SK-N-SH (cell line): ENCODE data around the gene APH1B. TPM values are rescaled to one million over a fixed set of nuclear protein-coding genes. Genes with fewer than 3 reads are reported as not detected.

ENCODE experiments used
- CTCF ChIA-PET: fragments of 300-600, 350-600 bp; formaldehyde crosslinking; extraction: SDS; loops from one replicate; lab custom pipeline; 2021; lab: Yijun Ruan, JAX
- POLR2A ChIA-PET: fragments of 350-600 bp; sonication (Branson Sonifier 250); formaldehyde crosslinking; extraction: SDS; loops from one replicate; lab custom pipeline; 2020; ENCODE audit warnings: antibody characterized with exemption, inconsistent platforms; lab: Yijun Ruan, JAX
- DNase-seq: peaks from one replicate; pipeline ENCODE4 v3.0.0; 2012
- H2AFZ ChIP-seq: fragments of 200-600 bp; sonication (generic); 2 replicates; pipeline ENCODE4 v1.8.1; 2016; ENCODE audit warnings: antibody characterized with exemption, mild to moderate bottlenecking, low read depth
- H3F3A ChIP-seq: fragments of 200-600 bp; sonication (generic); replicated peaks from 2 replicates; pipeline ENCODE3; 2016; ENCODE audit warnings: antibody characterized with exemption, mild to moderate bottlenecking; ENCODE audit not compliant: insufficient read depth
- H3K27ac ChIP-seq, 2 experiments: fragments of 200-500 bp in 1 of 2; fragments of 200-600 bp in 1 of 2; sonication (Bioruptor generic) in 1 of 2; sonication (generic), shearing (Covaris generic) in 1 of 2; 2 replicates each; pipeline versions ENCODE4 v1.5.1 to v1.6.1; 2014 to 2016; ENCODE audit warnings: low read depth in 2 of 2, inconsistent platforms in 1 of 2, low read length in 1 of 2, mild to moderate bottlenecking in 1 of 2, mixed read lengths in 1 of 2
- H3K27me3 ChIP-seq: fragments of 200-600 bp; sonication (generic), shearing (Covaris generic); 2 replicates; pipeline ENCODE4 v1.6.1; 2016; ENCODE audit warnings: mixed run types; ENCODE audit not compliant: insufficient read depth
- H3K36me3 ChIP-seq, 2 experiments: fragments of 200-500 bp in 1 of 2; fragments of 200-600 bp in 1 of 2; sonication (Bioruptor generic) in 1 of 2; sonication (generic) in 1 of 2; replicated peaks in 1 of 2; 2 replicates each; pipeline versions ENCODE3 to v1.5.1; 2014 to 2016; ENCODE audit warnings: low read length in 1 of 2, mild to moderate bottlenecking in 1 of 2; ENCODE audit not compliant: insufficient read depth in 2 of 2, control insufficient read depth in 1 of 2
- H3K4me1 ChIP-seq, 2 experiments: fragments of 200-500 bp in 1 of 2; fragments of 200-600 bp in 1 of 2; sonication (Bioruptor generic) in 1 of 2; sonication (generic), shearing (Covaris generic) in 1 of 2; 2 replicates each; pipeline versions ENCODE4 v1.5.1 to v1.6.1; 2014 to 2016; ENCODE audit warnings: low read depth in 1 of 2, low read length in 1 of 2, mixed run types in 1 of 2; ENCODE audit not compliant: insufficient read depth in 2 of 2, control insufficient read depth in 1 of 2
- H3K4me2 ChIP-seq: fragments of 200-600 bp; sonication (generic), shearing (Covaris generic); 2 replicates; pipeline ENCODE4 v1.6.1; 2017; ENCODE audit warnings: mixed run types
- H3K4me3 ChIP-seq, 2 experiments: fragments of 200-500 bp in 1 of 2; fragments of 200-600 bp in 1 of 2; sonication (Bioruptor generic) in 1 of 2; sonication (generic), shearing (Covaris generic) in 1 of 2; 2 replicates each; pipeline versions ENCODE4 v1.5.1 to v1.8.1; 2014 to 2016; ENCODE audit warnings: low read depth in 2 of 2, inconsistent platforms in 1 of 2, low read length in 1 of 2, mild to moderate bottlenecking in 1 of 2, mixed read lengths in 1 of 2, moderate library complexity in 1 of 2
- H3K79me2 ChIP-seq: fragments of 200-600 bp; sonication (generic); 2 replicates; pipeline ENCODE4 v1.8.1; 2017; ENCODE audit warnings: mild to moderate bottlenecking; ENCODE audit not compliant: insufficient read depth
- H3K9ac ChIP-seq: fragments of 200-600 bp; sonication (generic); 2 replicates; pipeline ENCODE4 v1.6.1; 2017; ENCODE audit warnings: mixed run types
- H3K9me2 ChIP-seq: fragments of 200-600 bp; sonication (generic); 2 replicates; pipeline ENCODE4 v1.6.1; 2017; ENCODE audit warnings: mixed run types
- H3K9me3 ChIP-seq: fragments of 200-600 bp; sonication (generic); 2 replicates; pipeline ENCODE4 v1.6.1; 2017; ENCODE audit warnings: mixed run types, mild to moderate bottlenecking, moderate library complexity
- H4K20me1 ChIP-seq: fragments of 200-600 bp; sonication (generic); 2 replicates; pipeline ENCODE4 v1.6.1; 2017; ENCODE audit warnings: mild to moderate bottlenecking, mixed run types; ENCODE audit not compliant: insufficient read depth
- FOSL2 ChIP-seq: IDR thresholded peaks from 2 replicates; pipeline ENCODE4 v1.4.0; 2012; ENCODE audit warnings: low read depth, mild to moderate bottlenecking, moderate library complexity, borderline replicate concordance
- FOXJ3 ChIP-seq: sonication (generic); formaldehyde crosslinking; IDR thresholded peaks from 2 replicates; pipeline ENCODE4 v1.5.1; 2020; ENCODE audit warnings: mild to moderate bottlenecking, missing genetic modification reagents
- GATA2 ChIP-seq: sonication (generic); formaldehyde crosslinking; IDR thresholded peaks from 2 replicates; pipeline ENCODE4 v1.5.0; 2020; ENCODE audit warnings: mild to moderate bottlenecking, missing genetic modification reagents
- JUND ChIP-seq: IDR thresholded peaks from 2 replicates; pipeline ENCODE4 v1.4.0; 2012
- MEF2A ChIP-seq: IDR thresholded peaks from 2 replicates; pipeline ENCODE4 v1.4.0; 2012; ENCODE audit warnings: low read depth, borderline replicate concordance
- MXI1 ChIP-seq: IDR thresholded peaks from 2 replicates; pipeline ENCODE4 v1.6.1; 2012; ENCODE audit warnings: mild to moderate bottlenecking, low read depth, low read length, improper control_type of control experiment
- POLR2AphosphoS5 ChIP-seq: IDR thresholded peaks from 2 replicates; pipeline ENCODE4 v1.6.1; 2012; ENCODE audit warnings: low read depth, low read length
- RAD21 ChIP-seq: IDR thresholded peaks from 2 replicates; pipeline ENCODE4 v1.6.1; 2012; ENCODE audit warnings: mild to moderate bottlenecking, low read length
- RCOR1 ChIP-seq: fragments of 150-350 bp; IDR thresholded peaks from 2 replicates; pipeline ENCODE4 v1.6.1; 2017; ENCODE audit warnings: antibody characterized with exemption, low read length
- RFX5 ChIP-seq: IDR thresholded peaks from 2 replicates; pipeline ENCODE4 v1.6.1; 2012; ENCODE audit warnings: mild to moderate bottlenecking, improper control_type of control experiment, low read length
- SIN3A ChIP-seq: IDR thresholded peaks from 2 replicates; pipeline ENCODE4 v1.6.1; 2012; ENCODE audit warnings: low read depth, mild to moderate bottlenecking, low read length, moderate library complexity, borderline replicate concordance
- SMC3 ChIP-seq: IDR thresholded peaks from 2 replicates; pipeline ENCODE4 v1.6.1; 2012; ENCODE audit warnings: low read depth, low read length, improper control_type of control experiment
- TAF1 ChIP-seq: IDR thresholded peaks from 2 replicates; pipeline ENCODE4 v1.6.1; 2012; ENCODE audit warnings: low read depth, mild to moderate bottlenecking, low read length, moderate library complexity, borderline replicate concordance
- YY1 ChIP-seq: IDR thresholded peaks from 2 replicates; pipeline ENCODE4 v1.4.0; 2012; ENCODE audit warnings: low read depth, mild to moderate bottlenecking
- WGBS: methylation state at CpG from one replicate; pipeline ENCODE4 v1.1.6; 2017; ENCODE audit warnings: low lambda C conversion rate; 5-methylcytosine and 5-hydroxymethylcytosine counted together
- polyA plus RNA-seq, 3 experiments: library from polyadenylated mRNA; depleted of rRNA; stranded (reverse); fragments of >200 nt; gene quantifications; 2 replicates each; pipeline ENCODE4 v1.2.3, GENCODE V29; 2012
- TF ChIP-seq, protein P1 (sequence below): IDR thresholded peaks from 2 replicates; pipeline ENCODE4 v1.4.0; 2012; ENCODE audit warnings: low read depth
- TF ChIP-seq, protein P2 (sequence below): fragments of 150-350 bp; IDR thresholded peaks from 2 replicates; pipeline ENCODE4 v1.6.1; 2017; ENCODE audit warnings: antibody characterized with exemption, low read length, low read depth, borderline replicate concordance
- TF ChIP-seq, protein P3 (sequence below): IDR thresholded peaks from 2 replicates; pipeline ENCODE4 v1.4.0; 2012; ENCODE audit warnings: low read depth, borderline replicate concordance
- TF ChIP-seq, protein P4 (sequence below): fragments of 150-350 bp; IDR thresholded peaks from 2 replicates; pipeline ENCODE4 v1.6.1; 2016; ENCODE audit warnings: mild to moderate bottlenecking, low read depth, low read length

Gene APH1B
- polyA plus RNA-seq, 1 of the 3 experiments (the other 2 are of a cell fraction): 7.6 TPM

DNA sequence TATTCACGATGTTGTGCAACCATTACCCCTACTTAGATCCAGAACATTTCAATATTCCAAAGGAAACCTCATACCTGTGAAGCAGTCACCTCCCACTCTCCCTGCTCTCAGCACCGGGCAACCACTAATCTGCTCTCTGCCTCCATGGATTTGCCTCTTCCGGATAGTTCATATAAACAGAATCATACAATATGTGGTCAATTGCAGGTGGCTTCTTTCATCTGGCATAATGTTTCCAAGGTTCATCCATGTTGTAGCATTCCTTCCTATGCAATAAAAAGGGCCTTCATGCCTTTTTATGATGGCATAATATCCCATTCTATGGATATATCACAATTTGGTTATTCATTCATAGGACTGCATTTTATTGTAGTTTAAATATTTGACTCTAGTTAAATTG is 80.3 kb downstream of the APH1B start:
- H4K20me1 ChIP-seq: no peaks in the 10 kb centered on the region

DNA sequence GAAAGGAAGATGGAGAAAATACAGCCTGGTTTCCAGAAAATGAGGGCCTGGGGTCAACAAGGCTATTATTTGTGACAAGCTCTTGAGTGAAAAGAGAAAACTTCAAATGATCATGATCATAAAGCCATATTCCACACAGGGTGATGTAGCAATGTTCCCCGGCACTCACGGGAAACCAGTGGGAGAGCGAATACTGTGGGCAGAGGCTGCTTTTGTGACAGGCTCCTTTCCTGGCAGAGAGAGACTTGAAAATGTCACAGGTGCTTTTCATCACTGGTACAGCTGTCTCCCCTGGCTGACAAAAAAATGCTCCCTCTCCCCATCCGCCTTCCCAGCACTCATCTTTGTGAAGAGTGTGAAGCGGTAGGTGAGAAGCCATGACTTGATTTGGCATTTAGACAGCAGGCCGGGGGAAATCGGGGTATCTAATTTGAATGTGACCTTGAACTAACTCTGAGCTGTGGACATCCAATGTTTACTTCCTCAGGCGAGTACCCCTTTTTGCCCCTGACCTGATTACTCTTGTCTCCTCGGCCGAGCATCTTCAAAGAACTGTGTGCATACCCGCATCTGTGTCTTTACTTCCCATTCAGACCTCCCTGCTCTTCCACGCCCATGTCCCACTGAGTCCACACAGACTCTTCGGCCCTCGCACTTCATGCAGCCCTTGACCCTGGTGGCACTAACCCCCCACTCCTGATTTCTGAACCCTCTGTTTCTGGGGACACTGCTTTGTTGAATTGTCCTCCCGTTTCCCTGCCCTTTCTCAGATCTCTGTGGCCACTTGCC is 81.0 kb downstream of the APH1B start:
- Histone ChIP-seq H3F3A (peaks cover 10% of the 10 kb centered on the region), H3K4me3 (no peak overlapping the region), H3K9ac (no peak overlapping the region), H3K27me3 (no peaks in the 10 kb centered on the region), H3K79me2 (no peaks in the 10 kb centered on the region), H3K9me2 (no peaks in the 10 kb centered on the region), H3K4me2 (no peak overlapping the region), H3K4me1 (peaks cover 13 to 18% of the 10 kb centered on the region in 2 experiments; a peak in 2 of 4 replicates), H3K27ac (no peak overlapping the region), H3K36me3 (no peaks in the 10 kb centered on the region), H4K20me1 (no peaks in the 10 kb centered on the region)
- CTCF ChIA-PET: interaction anchor here (0.8 kb wide), 1 partner anchor 28 kb away, joined by 3 read pairs; no protein-coding TSS in a partner anchor
- 80% methylated on average over 15 of the region's 15 CpGs for WGBS
- TF ChIP-seq GATA2 (CRISPR knock-in tag): no peak
- TF ChIP-seq, all 33 proteins: peak for 0
- POLR2A ChIA-PET: no interaction called here
- Histone ChIP-seq H3K9me3 (no peaks in the 10 kb centered on the region), H2AFZ (no peak overlapping the region)
- DNase-seq: no peak

More for the DNA sequence above, 80.3 kb downstream of the APH1B start:
- TF ChIP-seq RAD21 (no peak), POLR2AphosphoS5 (no peak), FOXJ3 (CRISPR knock-in tag) (no peak), JUND (no peak), MEF2A (no peak), YY1 (no peak), RFX5 (no peak), MXI1 (no peak), FOSL2 (no peak), TAF1 (no peak), SIN3A (no peak), SMC3 (no peak), RCOR1 (no peak)
- TF ChIP-seq, protein P1, sequence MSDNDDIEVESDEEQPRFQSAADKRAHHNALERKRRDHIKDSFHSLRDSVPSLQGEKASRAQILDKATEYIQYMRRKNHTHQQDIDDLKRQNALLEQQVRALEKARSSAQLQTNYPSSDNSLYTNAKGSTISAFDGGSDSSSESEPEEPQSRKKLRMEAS: no peak
- TF ChIP-seq, protein P2, sequence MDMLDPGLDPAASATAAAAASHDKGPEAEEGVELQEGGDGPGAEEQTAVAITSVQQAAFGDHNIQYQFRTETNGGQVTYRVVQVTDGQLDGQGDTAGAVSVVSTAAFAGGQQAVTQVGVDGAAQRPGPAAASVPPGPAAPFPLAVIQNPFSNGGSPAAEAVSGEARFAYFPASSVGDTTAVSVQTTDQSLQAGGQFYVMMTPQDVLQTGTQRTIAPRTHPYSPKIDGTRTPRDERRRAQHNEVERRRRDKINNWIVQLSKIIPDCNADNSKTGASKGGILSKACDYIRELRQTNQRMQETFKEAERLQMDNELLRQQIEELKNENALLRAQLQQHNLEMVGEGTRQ: no peak
- TF ChIP-seq, protein P3, sequence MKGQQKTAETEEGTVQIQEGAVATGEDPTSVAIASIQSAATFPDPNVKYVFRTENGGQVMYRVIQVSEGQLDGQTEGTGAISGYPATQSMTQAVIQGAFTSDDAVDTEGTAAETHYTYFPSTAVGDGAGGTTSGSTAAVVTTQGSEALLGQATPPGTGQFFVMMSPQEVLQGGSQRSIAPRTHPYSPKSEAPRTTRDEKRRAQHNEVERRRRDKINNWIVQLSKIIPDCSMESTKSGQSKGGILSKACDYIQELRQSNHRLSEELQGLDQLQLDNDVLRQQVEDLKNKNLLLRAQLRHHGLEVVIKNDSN: no peak
- TF ChIP-seq, protein P4, sequence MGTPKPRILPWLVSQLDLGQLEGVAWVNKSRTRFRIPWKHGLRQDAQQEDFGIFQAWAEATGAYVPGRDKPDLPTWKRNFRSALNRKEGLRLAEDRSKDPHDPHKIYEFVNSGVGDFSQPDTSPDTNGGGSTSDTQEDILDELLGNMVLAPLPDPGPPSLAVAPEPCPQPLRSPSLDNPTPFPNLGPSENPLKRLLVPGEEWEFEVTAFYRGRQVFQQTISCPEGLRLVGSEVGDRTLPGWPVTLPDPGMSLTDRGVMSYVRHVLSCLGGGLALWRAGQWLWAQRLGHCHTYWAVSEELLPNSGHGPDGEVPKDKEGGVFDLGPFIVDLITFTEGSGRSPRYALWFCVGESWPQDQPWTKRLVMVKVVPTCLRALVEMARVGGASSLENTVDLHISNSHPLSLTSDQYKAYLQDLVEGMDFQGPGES: no peak
- WGBS: 95% methylated on average over 3 of the region's 3 CpGs
- H3F3A ChIP-seq: peaks cover 7% of the 10 kb centered on the region
- no peaks in the 10 kb centered on the region for H3K27me3 ChIP-seq
- H3K9ac ChIP-seq: no peak overlapping the region
- ChIA-PET POLR2A (no interaction called here), CTCF (no interaction called here)
- no peaks in the 10 kb centered on the region for H3K9me3 ChIP-seq
- H2AFZ ChIP-seq: no peak overlapping the region
- no peak overlapping the region for H3K4me2 ChIP-seq
- no peak overlapping the region for H3K27ac ChIP-seq
- H3K4me1 ChIP-seq: peaks cover 7 to 12% of the 10 kb centered on the region in 2 experiments; a peak in 2 of 4 replicates
- no peaks in the 10 kb centered on the region for H3K9me2 ChIP-seq
- no peak for DNase-seq
- no peaks in the 10 kb centered on the region for H3K79me2 ChIP-seq
- H3K4me3 ChIP-seq: no peak overlapping the region
- no peaks in the 10 kb centered on the region for H3K36me3 ChIP-seq
